ENCODE data around the gene HDGFL2. TPM values are rescaled to one million over a fixed set of nuclear protein-coding genes. Genes with fewer than 3 reads are reported as not detected.

The HDGFL2 gene
- total and polyA plus RNA-seq, 2 of the 8 experiments (the other 6 are each of a cell fraction or from before 2014, with no cell fraction given), result 31.1 to 106 TPM

- POLR2A ChIA-PET (ENCODE audit: partially characterized antibody), result interaction anchor here (0.7 to 3.4 kb wide), 4 partner anchors 10 to 258 kb away, joined by 3 to 23 read pairs (median 4); partner anchors contain the start of gene PLIN5
- no peak overlapping the region for H4K91ac ChIP-seq (replicated peaks; ENCODE audit: insufficient read length, low read length)
- H4K8ac ChIP-seq (ENCODE audit: extremely low read depth, insufficient read depth, low read length), result no peak overlapping the region
- no peaks in the 10 kb centered on the region for H3K79me2 ChIP-seq (ENCODE audit: control insufficient read depth in 1 of 2, insufficient read depth in 2 of 2, low read length in 2 of 2)
- no peak overlapping the region for H2AFZ ChIP-seq (ENCODE audit: low read length)
- H3K79me1 ChIP-seq (ENCODE audit: low read depth, low read length), result no peaks in the 10 kb centered on the region
- H3K9me3 ChIP-seq (ENCODE audit: insufficient read depth in 2 of 2, low read depth in 1 of 2, low read length in 1 of 2), result no peaks in the 10 kb centered on the region
- no peak overlapping the region for H2BK5ac ChIP-seq (ENCODE audit: low read depth, low read length)
- H3K27me3 ChIP-seq (replicated peaks in 1 of 4; ENCODE audit: control insufficient read depth in 3 of 4, extremely low read depth in 1 of 4, insufficient read depth in 3 of 4, low read length in 3 of 4), result peaks cover 0 to 10% (median 5%) of the 10 kb centered on the region in 4 experiments; a peak in 3 of 7 replicates
- no peak overlapping the region for H2BK15ac ChIP-seq (ENCODE audit: low read length)
- H3K4me2 ChIP-seq (ENCODE audit: insufficient read depth in 1 of 2, low read depth in 2 of 2, low read length in 2 of 2), result no peak overlapping the region
- peak in 1 of 2 experiments; percentile 95 for DNase-seq (ENCODE audit: low read depth in 1 of 2, low spot score in 2 of 2)
- no peak overlapping the region for H3K4me3 ChIP-seq (ENCODE audit: extremely low read depth in 1 of 4, insufficient read depth in 2 of 4, low read depth in 3 of 4, low read length in 4 of 4)
- no peak overlapping the region for H2BK12ac ChIP-seq (ENCODE audit: low read depth, low read length)
- no peak overlapping the region for H4K5ac ChIP-seq (ENCODE audit: insufficient read length, low read depth, low read length)
- 84% methylated on average over 22 of the region's 23 CpGs; no CpG with 5 or more reads in 1 of the 2 experiments for WGBS, 2 experiments (ENCODE audit: extremely low coverage in 1 of 2, insufficient coverage in 1 of 2, insufficient read length in 1 of 2, insufficient replicate concordance in 2 of 2, low coverage in 1 of 2, low lambda C conversion rate in 2 of 2, missing lambda C conversion rate in 1 of 2)
- H2BK120ac ChIP-seq (replicated peaks; ENCODE audit: low read depth, low read length), result no peak overlapping the region
- peak; percentile 36 for FAIRE-seq
- no peaks in the 10 kb centered on the region for H4K20me1 ChIP-seq (replicated peaks in 1 of 2; ENCODE audit: control insufficient read depth in 1 of 2, insufficient read depth in 2 of 2, low read length in 2 of 2)
- H3K36me3 ChIP-seq (ENCODE audit: control insufficient read depth in 2 of 4, insufficient read depth in 4 of 4, low read length in 3 of 4), result no peaks in the 10 kb centered on the region
- H3K18ac ChIP-seq (ENCODE audit: extremely low read depth, low read length), result no peak overlapping the region
- H3K23me2 ChIP-seq (ENCODE audit: low read depth, low read length), result no peaks in the 10 kb centered on the region
- no peak overlapping the region for H3K4ac ChIP-seq (replicated peaks; ENCODE audit: insufficient read length, low read depth, low read length)
- no peak overlapping the region for H2AK5ac ChIP-seq (ENCODE audit: low read depth, low read length)
- H3K4me1 ChIP-seq (replicated peaks in 1 of 4; ENCODE audit: control insufficient read depth in 3 of 4, insufficient read depth in 4 of 4, low read length in 3 of 4), result no peaks in the 10 kb centered on the region; a peak in 2 of 7 replicates
- no peak overlapping the region for H3K9ac ChIP-seq (replicated peaks in 1 of 4; ENCODE audit: extremely low read depth in 1 of 4, low read depth in 3 of 4, low read length in 3 of 4)
- H3K14ac ChIP-seq (ENCODE audit: insufficient read length), result no peak overlapping the region
- H3K56ac ChIP-seq (replicated peaks; ENCODE audit: insufficient read length, low read depth, low read length), result no peak overlapping the region
- no peak overlapping the region for H2BK20ac ChIP-seq (ENCODE audit: low read length)
- CTCF ChIA-PET (ENCODE audit: partially characterized antibody), result interaction anchor here (0.6 to 8.9 kb wide), 43 partner anchors 9 to 514 kb away, joined by 3 to 174 read pairs (median 4); partner anchors contain the start of genes CHAF1A, LRG1, PLIN4 and PLIN5
- H3K27ac ChIP-seq (ENCODE audit: low read depth, low read length), result no peak overlapping the region
- H3K23ac ChIP-seq (ENCODE audit: insufficient read length), result no peak overlapping the region
- TF ChIP-seq POU5F1 (IDR thresholded peaks at IDR 0.05; ENCODE audit: low read depth, low read length), result no peak
- no peak for TF ChIP-seq E2F6 (IDR thresholded peaks at IDR 0.05)
- TF ChIP-seq SP1 (IDR thresholded peaks at IDR 0.05; ENCODE audit: low read depth, low read length), result no peak
- TF ChIP-seq NRF1 (IDR thresholded peaks at IDR 0.05; ENCODE audit: low read depth, low read length), result no peak
- no peak for TF ChIP-seq YY1 (IDR thresholded peaks at IDR 0.05; ENCODE audit: low read depth, low read length)
- TF ChIP-seq SIN3A (conservative IDR thresholded peaks at IDR 0.05 in 1 of 2, IDR thresholded peaks at IDR 0.05 in 1 of 2; ENCODE audit: low read depth in 1 of 2, low read length in 2 of 2), result no peak
- TF ChIP-seq BRCA1 (IDR thresholded peaks at IDR 0.05; ENCODE audit: low read depth, low read length), result no peak
- TF ChIP-seq RBBP5 (IDR thresholded peaks at IDR 0.05; ENCODE audit: borderline replicate concordance, low read depth, low read length), result no peak
- TF ChIP-seq POLR2AphosphoS5 (IDR thresholded peaks at IDR 0.05; ENCODE audit: low read depth, low read length), result no peak
- no peak for TF ChIP-seq SIRT6 (IDR thresholded peaks at IDR 0.05; ENCODE audit: low read length)
- TF ChIP-seq KDM1A (IDR thresholded peaks at IDR 0.05; ENCODE audit: borderline replicate concordance, low read length), result peak; percentile 83; the same call in 1 of the 2 replicates
- peak; percentile 54; the same call in 1 of the 2 replicates for TF ChIP-seq GABPA (IDR thresholded peaks at IDR 0.05; ENCODE audit: borderline replicate concordance, insufficient read depth, low read length)
Measured at GRCh38 chr19:4524808-4525562, 52.9 kb downstream of the HDGFL2 start.
